ENCODE results near the gene TMEM270. TPM values are rescaled to one million over a fixed set of nuclear protein-coding genes. Genes with fewer than 3 reads are reported as not detected.

TMEM270 gene
- polyA plus RNA-seq, 1 experiment = not detected

- ChIA-PET CTCF (interaction anchor here (1.0 to 1.4 kb wide), 4 partner anchors 157 to 525 kb away, joined by 3 to 9 read pairs (median 4); no protein-coding TSS in a partner anchor), POLR2A (no interaction called here)
- no peaks in the 10 kb centered on the region for H3K36me3 ChIP-seq (ENCODE audit: control insufficient read depth, insufficient read depth, low read length)
- H3K4me3 ChIP-seq (ENCODE audit: low read depth, low read length) = no peak overlapping the region
- DNase-seq (ENCODE audit: low read depth) = no peak
- TF ChIP-seq CTCF (IDR thresholded peaks at IDR 0.05; ENCODE audit: insufficient read depth, low read depth, low read length) = no peak
- H3K27me3 ChIP-seq (ENCODE audit: control insufficient read depth, insufficient read depth, low read length) = no peaks in the 10 kb centered on the region
These were observed 8.2 kb downstream of the TMEM270 start for GRCh38 chr7:73869011-73869798.

- no peaks in the 10 kb centered on the region for H3K27me3 ChIP-seq (ENCODE audit: control insufficient read depth, insufficient read depth, low read length)
- DNase-seq (ENCODE audit: low read depth) = no peak
- ChIA-PET CTCF (interaction anchor here (0.9 to 1.2 kb wide), 3 partner anchors 156 to 531 kb away, joined by 3 to 9 read pairs (median 5); no protein-coding TSS in a partner anchor), POLR2A (interaction anchor here (0.6 kb wide), 1 partner anchor 130 kb away, joined by 14 read pairs; no protein-coding TSS in a partner anchor)
- no peak overlapping the region for H3K4me3 ChIP-seq (ENCODE audit: low read depth, low read length)
- TF ChIP-seq CTCF (IDR thresholded peaks at IDR 0.05; ENCODE audit: insufficient read depth, low read depth, low read length) = no peak
- no peaks in the 10 kb centered on the region for H3K36me3 ChIP-seq (ENCODE audit: control insufficient read depth, insufficient read depth, low read length)
These were observed 9.1 kb downstream of the TMEM270 start for GRCh38 chr7:73870041-73870492.

DNA sequence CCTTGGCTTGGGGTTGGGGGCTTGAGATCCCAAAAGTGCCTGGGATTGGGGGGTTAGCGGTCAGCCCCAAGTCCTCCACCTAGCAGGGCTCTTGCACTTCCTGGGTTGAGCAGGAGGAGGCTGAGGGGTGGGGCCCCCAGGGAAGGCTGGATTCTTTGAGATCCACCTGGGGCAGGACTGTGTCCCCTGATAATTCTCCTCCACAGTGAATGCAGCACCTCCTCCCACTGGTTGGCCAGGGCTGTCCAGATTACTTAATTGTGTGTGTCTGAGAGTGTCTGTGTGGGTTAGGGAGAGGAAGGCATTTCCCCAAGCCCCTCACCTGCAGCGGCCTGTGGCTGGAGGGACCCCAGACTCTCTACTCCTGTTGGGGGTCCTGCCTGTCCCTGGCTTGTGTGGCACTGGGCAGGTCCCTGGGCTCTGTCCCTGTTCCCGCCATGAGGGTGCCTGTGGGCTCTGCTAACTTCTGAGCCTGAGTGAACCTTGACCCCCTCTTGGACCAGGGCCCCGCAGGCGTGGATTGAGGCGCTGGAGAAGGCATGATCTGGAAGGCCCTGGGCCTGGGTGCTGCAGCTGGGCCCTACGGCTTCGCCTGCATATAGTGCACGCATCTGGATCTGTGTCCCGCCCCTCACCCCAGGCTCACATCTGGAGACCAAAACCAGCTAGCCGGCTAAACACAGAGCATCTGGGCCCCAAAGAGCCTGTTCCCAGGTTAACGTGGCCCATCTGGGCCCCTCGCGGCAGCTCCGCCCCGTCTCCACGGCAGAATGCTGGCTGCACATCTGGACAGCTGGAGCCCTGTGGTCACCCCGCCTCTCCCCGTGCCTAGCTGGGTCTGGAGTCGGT, 10.4 kb downstream of the TMEM270 start:
- POLR2A ChIA-PET = no interaction called here
- Histone ChIP-seq H3K36me3 (ENCODE audit: control insufficient read depth, insufficient read depth, low read length) (no peaks in the 10 kb centered on the region), H3K4me3 (ENCODE audit: low read depth, low read length) (no peak overlapping the region), H3K27me3 (ENCODE audit: control insufficient read depth, insufficient read depth, low read length) (no peaks in the 10 kb centered on the region)
- no peak for TF ChIP-seq CTCF (IDR thresholded peaks at IDR 0.05; ENCODE audit: insufficient read depth, low read depth, low read length)
- DNase-seq (ENCODE audit: low read depth) = no peak
- CTCF ChIA-PET = interaction anchor here (0.7 to 1.0 kb wide), 2 partner anchors 155 to 168 kb away, joined by 3 to 4 read pairs; no protein-coding TSS in a partner anchor

- ChIA-PET CTCF (interaction anchor here (0.7 to 3.3 kb wide), 3 partner anchors 154 to 167 kb away, joined by 3 to 22 read pairs (median 4); no protein-coding TSS in a partner anchor), POLR2A (interaction anchor here (0.6 kb wide), 1 partner anchor 89 kb away, joined by 5 read pairs; no protein-coding TSS in a partner anchor)
- no peak overlapping the region for H3K4me3 ChIP-seq (ENCODE audit: low read depth, low read length)
- no peaks in the 10 kb centered on the region for H3K36me3 ChIP-seq (ENCODE audit: control insufficient read depth, insufficient read depth, low read length)
- TF ChIP-seq CTCF (IDR thresholded peaks at IDR 0.05; ENCODE audit: insufficient read depth, low read depth, low read length) = no peak
- H3K27me3 ChIP-seq (ENCODE audit: control insufficient read depth, insufficient read depth, low read length) = no peaks in the 10 kb centered on the region
- no peak for DNase-seq (ENCODE audit: low read depth)
These were observed 11.3 kb downstream of the TMEM270 start for GRCh38 chr7:73872056-73872908.

All from BJ (cell line).